Endothelial cell of umbilical vein (primary cell): ENCODE measurements around the gene TMOD1. TPM values are rescaled to one million over a fixed set of nuclear protein-coding genes. Genes with fewer than 3 reads are reported as not detected.

Source experiments
- BruUV-seq: library from RNA; stranded (reverse); fragments of 400-500 nt; replicated peaks from 2 replicates; lab custom pipeline; 2021; lab: Mats Ljungman, UMichigan
- CTCF ChIA-PET: fragments of 300-600, 350-600 bp; sonication (Branson Sonifier 250); formaldehyde crosslinking; loops from one replicate; lab custom pipeline; 2021; ENCODE audit warnings: antibody characterized with exemption, inconsistent platforms; lab: Charles Lee
- POLR2A ChIA-PET: fragments of 300-600, 350-600 bp; sonication (Branson Sonifier 250); formaldehyde crosslinking; loops from one replicate; lab custom pipeline; 2021; ENCODE audit warnings: antibody characterized with exemption, inconsistent platforms; lab: Charles Lee
- DNase-seq: peaks from one replicate; pipeline ENCODE4 v3.0.0-alpha.2; 2011; ENCODE audit warnings: low read depth, low spot score
- FAIRE-seq: peaks from 2 replicates; lab custom pipeline; 2011; peaks lifted over from hg19 to GRCh38; lab: Jason Lieb, UNC
- H2AFZ ChIP-seq: 2 replicates; pipeline ENCODE4 v1.6.0; 2012; ENCODE audit warnings: low read depth, low read length, control low read depth, inconsistent platforms
- H3K27ac ChIP-seq: 2 replicates; pipeline ENCODE4 v1.5.1; 2011; ENCODE audit warnings: low read depth, mild to moderate bottlenecking, control low read depth, low read length, moderate library complexity; ENCODE audit not compliant: insufficient read depth
- H3K27me3 ChIP-seq, 2 experiments: 2 replicates each; pipeline versions ENCODE4 v1.6.0 to v1.6.1; 2011; ENCODE audit warnings: low read length in 2 of 2, mixed read lengths in 1 of 2; ENCODE audit not compliant: control insufficient read depth in 2 of 2, insufficient read depth in 2 of 2
- H3K36me3 ChIP-seq, 2 experiments: 2 replicates in 1 of 2; 3 replicates in 1 of 2; pipeline ENCODE4 v1.5.1; 2011; ENCODE audit warnings: low read length in 2 of 2, mild to moderate bottlenecking in 1 of 2, moderate library complexity in 1 of 2; ENCODE audit not compliant: control insufficient read depth in 2 of 2, insufficient read depth in 2 of 2; ENCODE audit errors: extremely low read depth in 1 of 2
- H3K4me1 ChIP-seq: 3 replicates; pipeline ENCODE4 v1.5.1; 2011; ENCODE audit warnings: mild to moderate bottlenecking, low read length; ENCODE audit not compliant: control insufficient read depth, insufficient read depth; ENCODE audit errors: extremely low read depth
- H3K4me2 ChIP-seq: 2 replicates; pipeline ENCODE4 v1.6.1; 2011; ENCODE audit warnings: low read length, control low read depth, mixed read lengths; ENCODE audit not compliant: insufficient read depth
- H3K4me3 ChIP-seq, 3 experiments: fragments of 200-600 bp in 1 of 3; sonication (generic), shearing (Covaris generic) in 1 of 3; replicated peaks in 1 of 3; 2 replicates each; pipeline ENCODE4 v1.5.1; 2011 to 2016; ENCODE audit warnings: control low read depth in 3 of 3, low read length in 3 of 3, mild to moderate bottlenecking in 2 of 3, inconsistent platforms in 1 of 3, low read depth in 1 of 3, moderate library complexity in 1 of 3; ENCODE audit not compliant: insufficient read depth in 1 of 3
- H3K79me2 ChIP-seq: 2 replicates; pipeline ENCODE4 v1.6.0; 2012; ENCODE audit warnings: low read length, inconsistent platforms; ENCODE audit not compliant: control insufficient read depth, insufficient read depth
- H3K9ac ChIP-seq: replicated peaks from 2 replicates; pipeline ENCODE3; 2011; ENCODE audit warnings: low read length, control low read depth; ENCODE audit not compliant: insufficient read depth; ENCODE audit errors: extremely low read depth
- H3K9me1 ChIP-seq: replicated peaks from 3 replicates; pipeline ENCODE4 v1.6.0; 2011; ENCODE audit warnings: mild to moderate bottlenecking, low read length; ENCODE audit not compliant: control insufficient read depth, insufficient read depth; ENCODE audit errors: extremely low read depth
- H3K9me3 ChIP-seq: replicated peaks from 2 replicates; pipeline ENCODE4 v1.5.1; 2012; ENCODE audit warnings: low read length, inconsistent platforms; ENCODE audit not compliant: control insufficient read depth, insufficient read depth
- H4K20me1 ChIP-seq: replicated peaks from 2 replicates; pipeline ENCODE3; 2011; ENCODE audit warnings: mild to moderate bottlenecking, low read length; ENCODE audit not compliant: control insufficient read depth, insufficient read depth; ENCODE audit errors: extremely low read depth
- EZH2 ChIP-seq: IDR thresholded peaks from 2 replicates; pipeline ENCODE4 v1.6.1; 2012; ENCODE audit warnings: borderline replicate concordance, low read depth, mild to moderate bottlenecking, moderate library complexity, low read length, inconsistent platforms; ENCODE audit not compliant: severe bottlenecking
- FOS ChIP-seq: IDR thresholded peaks from 2 replicates; pipeline ENCODE4 v1.6.1; 2011; ENCODE audit warnings: mild to moderate bottlenecking, low read length, moderate library complexity, borderline replicate concordance; ENCODE audit not compliant: insufficient read depth
- GATA2 ChIP-seq: IDR thresholded peaks from 2 replicates; pipeline ENCODE4 v1.7.0; 2011; ENCODE audit warnings: low read depth, mild to moderate bottlenecking, moderate library complexity, mixed read lengths, low read length; ENCODE audit not compliant: insufficient read length, insufficient read depth
- JUN ChIP-seq: IDR thresholded peaks from 2 replicates; pipeline ENCODE4 v1.6.1; 2011; ENCODE audit warnings: borderline replicate concordance, low read depth; ENCODE audit not compliant: insufficient read length, insufficient read depth
- MYC ChIP-seq: IDR thresholded peaks from one replicate; pipeline ENCODE4 v1.6.1; 2011; ENCODE audit warnings: mild to moderate bottlenecking, low read depth, low read length
- POLR2A ChIP-seq: IDR thresholded peaks from 2 replicates; pipeline ENCODE4 v1.6.1; 2012; ENCODE audit warnings: low read depth, mild to moderate bottlenecking, control low read depth, low read length
- POLR2AphosphoS5 ChIP-seq: IDR thresholded peaks from 2 replicates; pipeline ENCODE4 v1.6.1; 2012; ENCODE audit warnings: low read depth, mild to moderate bottlenecking, control low read depth, low read length, moderate library complexity; ENCODE audit not compliant: insufficient read depth
- dilution Hi-C: fragments of 300-500 bp; cut with MboI; formaldehyde crosslinking; loops from one replicate; pipeline ENCODE4 v1.15.0; 2019; ENCODE audit warnings: low sequenced_read_pairs; ENCODE audit not compliant: extremely low pct_ligation_motif_present
- intact Hi-C: fragments of 100-400 bp; cut with micrococcal nuclease; formaldehyde crosslinking; loops from one replicate; pipeline ENCODE4 v1.10.0; 2022
- polyA plus RNA-seq, 4 experiments: library from polyadenylated mRNA; depleted of rRNA in 3 of 4; stranded (reverse) in 3 of 4; unstranded in 1 of 4; fragments of >200 nt; gene quantifications; 2 replicates each; pipeline versions ENCODE4 v1.2.1 to v1.2.3, GENCODE V29; 2011 to 2012; ENCODE audit warnings: missing spikeins in 1 of 4
- total RNA-seq: library from RNA; stranded (reverse); gene quantifications from 2 replicates; pipeline ENCODE4 v1.2.3, GENCODE V29; 2021
- TF ChIP-seq, protein P1 (sequence below), 2 donors: IDR thresholded peaks; 1 replicate in 1 of 2; 2 replicates in 1 of 2; pipeline ENCODE4 v1.5.1; 2011; ENCODE audit warnings: low read length in 2 of 2, mild to moderate bottlenecking in 2 of 2, moderate library complexity in 2 of 2, control low read depth in 1 of 2, inconsistent platforms in 1 of 2, low read depth in 1 of 2; ENCODE audit not compliant: insufficient read depth in 1 of 2; ENCODE audit errors: extremely low read depth in 1 of 2
- TF ChIP-seq, protein P2 (sequence below): IDR thresholded peaks from 2 replicates; pipeline ENCODE4 v1.6.1; 2011; ENCODE audit not compliant: insufficient read depth, insufficient read length

The TMOD1 gene
- total and polyA plus RNA-seq, 2 donors (not counting 3 experiments of a cell fraction or from before 2014, with no cell fraction given), result 0.26 to 1.4 TPM

DNA sequence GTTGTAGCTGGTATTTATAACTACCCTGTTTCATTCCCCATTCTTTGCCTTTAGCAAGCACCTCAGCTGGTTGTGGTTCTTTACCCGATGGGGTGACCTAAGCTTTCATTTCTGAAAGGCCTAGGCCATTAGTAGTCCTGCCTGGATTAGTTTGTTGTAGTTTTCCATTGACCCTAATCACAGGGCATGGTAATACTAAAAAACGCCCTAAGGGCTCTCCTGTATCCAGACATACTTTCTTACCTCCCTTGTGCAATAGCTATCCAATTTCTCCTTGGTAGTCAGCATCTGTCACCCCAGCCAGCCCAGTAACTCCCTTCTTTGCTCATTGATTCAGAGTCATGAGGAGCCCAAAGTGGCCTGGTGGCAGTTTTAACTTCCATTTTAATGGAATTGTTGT, 24.0 kb downstream of the TMOD1 start:
- no peak overlapping the region for H3K27ac ChIP-seq
- FAIRE-seq, result no peak
- H3K27me3 ChIP-seq, result peaks cover 0 to 3% of the 10 kb centered on the region in 2 experiments
- TF ChIP-seq GATA2 (no peak), MYC (no peak), EZH2 (no peak)
- H3K9me1 ChIP-seq, result no peaks in the 10 kb centered on the region
- intact Hi-C loops, result no loop called here
- no TSS peak for BruUV-seq
- no peaks in the 10 kb centered on the region for H3K36me3 ChIP-seq
- no peaks in the 10 kb centered on the region for H3K9me3 ChIP-seq
- H3K9ac ChIP-seq, result no peak overlapping the region
- ChIA-PET CTCF (interaction anchor here (1.0 to 1.3 kb wide), 3 partner anchors 9 to 73 kb away, joined by 3 to 4 read pairs (median 3); no protein-coding TSS in a partner anchor), POLR2A (no interaction called here)
- H3K4me3 ChIP-seq, result no peak overlapping the region
- H3K4me1 ChIP-seq, result no peaks in the 10 kb centered on the region
- dilution Hi-C loops, result no loop called here
- H4K20me1 ChIP-seq, result no peaks in the 10 kb centered on the region
- H3K79me2 ChIP-seq, result no peaks in the 10 kb centered on the region
- H3K4me2 ChIP-seq, result no peak overlapping the region
- no peak for DNase-seq
- H2AFZ ChIP-seq, result no peak overlapping the region

DNA sequence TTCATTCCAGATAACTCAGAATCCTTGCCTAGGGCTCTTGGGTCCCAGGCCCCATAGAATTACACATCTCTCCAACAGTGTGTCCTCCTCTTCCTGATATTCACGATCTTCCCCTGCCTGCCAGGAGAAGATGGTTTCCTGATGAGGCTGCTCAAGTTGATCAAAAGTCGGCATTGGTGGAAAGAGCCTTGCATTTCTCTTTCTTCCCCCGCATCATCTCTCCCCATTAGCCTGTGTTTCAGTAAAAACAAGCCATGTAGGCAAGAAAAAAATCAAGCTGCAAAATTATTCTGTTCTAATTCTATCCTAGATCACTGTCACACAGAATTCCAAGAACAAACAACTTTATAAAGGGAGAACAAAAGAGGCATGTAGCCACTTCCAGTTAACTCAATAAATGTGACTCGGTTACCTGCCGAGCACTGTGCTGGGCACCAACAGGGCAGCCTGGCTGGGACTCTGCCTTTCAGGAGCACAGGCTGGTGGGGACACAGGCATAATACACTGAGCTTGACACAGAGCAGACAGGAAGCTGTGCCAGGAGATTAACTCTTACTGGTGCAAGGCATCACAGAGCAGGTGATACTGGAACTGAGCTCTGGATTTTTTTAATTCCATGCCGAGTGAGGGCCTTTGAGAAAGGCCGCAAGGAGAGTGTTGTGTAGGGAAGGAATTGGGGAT, 25.6 kb downstream of the TMOD1 start:
- no peak for FAIRE-seq
- BruUV-seq, result no TSS peak

More for the DNA sequence above, 25.6 kb downstream of the TMOD1 start:
- no peak for DNase-seq
- TF ChIP-seq JUN (no peak), POLR2AphosphoS5 (no peak), FOS (no peak), MYC (no peak), GATA2 (no peak), POLR2A (no peak), EZH2 (no peak)
- TF ChIP-seq, protein P1, sequence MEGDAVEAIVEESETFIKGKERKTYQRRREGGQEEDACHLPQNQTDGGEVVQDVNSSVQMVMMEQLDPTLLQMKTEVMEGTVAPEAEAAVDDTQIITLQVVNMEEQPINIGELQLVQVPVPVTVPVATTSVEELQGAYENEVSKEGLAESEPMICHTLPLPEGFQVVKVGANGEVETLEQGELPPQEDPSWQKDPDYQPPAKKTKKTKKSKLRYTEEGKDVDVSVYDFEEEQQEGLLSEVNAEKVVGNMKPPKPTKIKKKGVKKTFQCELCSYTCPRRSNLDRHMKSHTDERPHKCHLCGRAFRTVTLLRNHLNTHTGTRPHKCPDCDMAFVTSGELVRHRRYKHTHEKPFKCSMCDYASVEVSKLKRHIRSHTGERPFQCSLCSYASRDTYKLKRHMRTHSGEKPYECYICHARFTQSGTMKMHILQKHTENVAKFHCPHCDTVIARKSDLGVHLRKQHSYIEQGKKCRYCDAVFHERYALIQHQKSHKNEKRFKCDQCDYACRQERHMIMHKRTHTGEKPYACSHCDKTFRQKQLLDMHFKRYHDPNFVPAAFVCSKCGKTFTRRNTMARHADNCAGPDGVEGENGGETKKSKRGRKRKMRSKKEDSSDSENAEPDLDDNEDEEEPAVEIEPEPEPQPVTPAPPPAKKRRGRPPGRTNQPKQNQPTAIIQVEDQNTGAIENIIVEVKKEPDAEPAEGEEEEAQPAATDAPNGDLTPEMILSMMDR (IDR thresholded peaks at IDR 0.05; ENCODE audit: extremely low read depth in 1 of 2, insufficient read depth in 1 of 2, low read depth in 1 of 2, low read length in 2 of 2), result no peak
- TF ChIP-seq, protein P2, sequence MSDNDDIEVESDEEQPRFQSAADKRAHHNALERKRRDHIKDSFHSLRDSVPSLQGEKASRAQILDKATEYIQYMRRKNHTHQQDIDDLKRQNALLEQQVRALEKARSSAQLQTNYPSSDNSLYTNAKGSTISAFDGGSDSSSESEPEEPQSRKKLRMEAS, result no peak
- H4K20me1 ChIP-seq, result no peaks in the 10 kb centered on the region
- peaks cover 0 to 3% of the 10 kb centered on the region in 2 experiments for H3K27me3 ChIP-seq
- CTCF ChIA-PET, result no interaction called here
- H3K9me1 ChIP-seq, result no peaks in the 10 kb centered on the region
- H3K9ac ChIP-seq, result no peak overlapping the region
- no peaks in the 10 kb centered on the region for H3K36me3 ChIP-seq
- dilution Hi-C loops (no loop called here), intact Hi-C loops (no loop called here)
- H3K27ac ChIP-seq, result no peak overlapping the region
- POLR2A ChIA-PET, result no interaction called here
- H3K4me2 ChIP-seq, result no peak overlapping the region
- no peak overlapping the region for H3K4me3 ChIP-seq
- H3K4me1 ChIP-seq, result no peaks in the 10 kb centered on the region
- no peaks in the 10 kb centered on the region for H3K9me3 ChIP-seq
- no peaks in the 10 kb centered on the region for H3K79me2 ChIP-seq
- H2AFZ ChIP-seq, result no peak overlapping the region
